ENCODE measurements around the gene LALBA. TPM values are rescaled to one million over a fixed set of nuclear protein-coding genes. Genes with fewer than 3 reads are reported as not detected.

The LALBA gene
- total RNA-seq, 2 experiments from 2014 or later: not detected

DNA sequence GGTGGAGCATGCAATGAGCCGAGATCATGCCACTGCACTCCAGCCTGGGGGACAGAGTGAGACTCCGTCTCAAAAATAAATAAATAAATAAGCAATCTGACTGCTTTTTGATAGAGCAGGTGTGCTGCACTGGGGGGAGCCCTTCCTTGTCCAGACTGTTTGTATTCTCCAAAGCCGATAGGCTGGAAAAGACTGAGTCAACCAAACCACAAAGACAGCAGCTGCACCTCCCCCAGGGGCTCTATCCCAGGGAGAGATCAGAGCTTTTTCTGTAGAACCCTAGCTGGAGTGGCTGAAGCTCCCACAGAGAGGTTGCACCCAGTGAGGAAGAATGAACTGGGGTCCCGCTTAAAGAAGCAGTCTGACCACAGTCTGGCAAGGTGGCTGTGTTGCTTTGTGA, 45.8 kb upstream of the LALBA start:
- Histone ChIP-seq H3K4me1 (ENCODE audit: insufficient read depth, low read length, poor library complexity, severe bottlenecking) (no peaks in the 10 kb centered on the region), H3K27ac (ENCODE audit: low read depth, low read length, poor library complexity, severe bottlenecking) (no peak overlapping the region), H3K4me2 (ENCODE audit: low read length) (no peak overlapping the region), H3K4me3 (ENCODE audit: low read depth, low read length, poor library complexity, severe bottlenecking) (no peak overlapping the region), H3K36me3 (ENCODE audit: insufficient read depth, low read length) (no peaks in the 10 kb centered on the region), H3K9me2 (ENCODE audit: insufficient read depth, low read length) (no peaks in the 10 kb centered on the region), H2AFZ (ENCODE audit: low read length) (no peak overlapping the region), H3K79me2 (ENCODE audit: insufficient read depth, low read depth, low read length) (no peaks in the 10 kb centered on the region), H3K9me3 (ENCODE audit: low read length) (no peaks in the 10 kb centered on the region), H4K20me1 (ENCODE audit: insufficient read depth, low read length) (no peaks in the 10 kb centered on the region)
- ChIA-PET POLR2A (interaction anchor here (0.6 kb wide), 1 partner anchor 29 kb away, joined by 3 read pairs; no protein-coding TSS in a partner anchor), CTCF (ENCODE audit: unreplicated experiment) (no interaction called here)
- BruUV-seq (replicated peaks): no TSS peak
- no peak for DNase-seq (ENCODE audit: low spot score)
- no peak for TF ChIP-seq EZH2phosphoT487 (IDR thresholded peaks at IDR 0.05; ENCODE audit: borderline replicate concordance, low read depth, low read length)
- TF ChIP-seq, protein P1, sequence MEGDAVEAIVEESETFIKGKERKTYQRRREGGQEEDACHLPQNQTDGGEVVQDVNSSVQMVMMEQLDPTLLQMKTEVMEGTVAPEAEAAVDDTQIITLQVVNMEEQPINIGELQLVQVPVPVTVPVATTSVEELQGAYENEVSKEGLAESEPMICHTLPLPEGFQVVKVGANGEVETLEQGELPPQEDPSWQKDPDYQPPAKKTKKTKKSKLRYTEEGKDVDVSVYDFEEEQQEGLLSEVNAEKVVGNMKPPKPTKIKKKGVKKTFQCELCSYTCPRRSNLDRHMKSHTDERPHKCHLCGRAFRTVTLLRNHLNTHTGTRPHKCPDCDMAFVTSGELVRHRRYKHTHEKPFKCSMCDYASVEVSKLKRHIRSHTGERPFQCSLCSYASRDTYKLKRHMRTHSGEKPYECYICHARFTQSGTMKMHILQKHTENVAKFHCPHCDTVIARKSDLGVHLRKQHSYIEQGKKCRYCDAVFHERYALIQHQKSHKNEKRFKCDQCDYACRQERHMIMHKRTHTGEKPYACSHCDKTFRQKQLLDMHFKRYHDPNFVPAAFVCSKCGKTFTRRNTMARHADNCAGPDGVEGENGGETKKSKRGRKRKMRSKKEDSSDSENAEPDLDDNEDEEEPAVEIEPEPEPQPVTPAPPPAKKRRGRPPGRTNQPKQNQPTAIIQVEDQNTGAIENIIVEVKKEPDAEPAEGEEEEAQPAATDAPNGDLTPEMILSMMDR (conservative IDR thresholded peaks at IDR 0.05; ENCODE audit: low read length): no peak
- intact Hi-C loops (cut with micrococcal nuclease; ENCODE audit: unreplicated experiment): loop anchor here (5.0 to 10.0 kb wide), 2 partner anchors 301 to 433 kb away; partner anchors contain the start of gene CCDC184

- intact Hi-C loops (cut with micrococcal nuclease; ENCODE audit: unreplicated experiment): loop anchor here (10.0 kb wide), 1 partner anchor 299 kb away; no protein-coding TSS in a partner anchor
- DNase-seq (ENCODE audit: low spot score): no peak
- no peak overlapping the region for H3K4me3 ChIP-seq (ENCODE audit: low read depth, low read length, poor library complexity, severe bottlenecking)
- no peaks in the 10 kb centered on the region for H3K9me2 ChIP-seq (ENCODE audit: insufficient read depth, low read length)
- H4K20me1 ChIP-seq (ENCODE audit: insufficient read depth, low read length): no peaks in the 10 kb centered on the region
- no peak overlapping the region for H2AFZ ChIP-seq (ENCODE audit: low read length)
- TF ChIP-seq, protein P1 (conservative IDR thresholded peaks at IDR 0.05; ENCODE audit: low read length): no peak
- TF ChIP-seq EZH2phosphoT487 (IDR thresholded peaks at IDR 0.05; ENCODE audit: borderline replicate concordance, low read depth, low read length): no peak
- H3K36me3 ChIP-seq (ENCODE audit: insufficient read depth, low read length): no peaks in the 10 kb centered on the region
- H3K9me3 ChIP-seq (ENCODE audit: low read length): no peaks in the 10 kb centered on the region
- no peak overlapping the region for H3K4me2 ChIP-seq (ENCODE audit: low read length)
- no peak overlapping the region for H3K27ac ChIP-seq (ENCODE audit: low read depth, low read length, poor library complexity, severe bottlenecking)
- H3K79me2 ChIP-seq (ENCODE audit: insufficient read depth, low read depth, low read length): no peaks in the 10 kb centered on the region
- H3K4me1 ChIP-seq (ENCODE audit: insufficient read depth, low read length, poor library complexity, severe bottlenecking): no peaks in the 10 kb centered on the region
- POLR2A ChIA-PET: interaction anchor here (0.6 kb wide), 1 partner anchor 382 kb away, joined by 3 read pairs; no protein-coding TSS in a partner anchor
- no TSS peak for BruUV-seq (replicated peaks)
- CTCF ChIA-PET (ENCODE audit: unreplicated experiment): no interaction called here
Measured at GRCh38 chr12:48613321-48613720, 43.5 kb upstream of the LALBA start.

DNA sequence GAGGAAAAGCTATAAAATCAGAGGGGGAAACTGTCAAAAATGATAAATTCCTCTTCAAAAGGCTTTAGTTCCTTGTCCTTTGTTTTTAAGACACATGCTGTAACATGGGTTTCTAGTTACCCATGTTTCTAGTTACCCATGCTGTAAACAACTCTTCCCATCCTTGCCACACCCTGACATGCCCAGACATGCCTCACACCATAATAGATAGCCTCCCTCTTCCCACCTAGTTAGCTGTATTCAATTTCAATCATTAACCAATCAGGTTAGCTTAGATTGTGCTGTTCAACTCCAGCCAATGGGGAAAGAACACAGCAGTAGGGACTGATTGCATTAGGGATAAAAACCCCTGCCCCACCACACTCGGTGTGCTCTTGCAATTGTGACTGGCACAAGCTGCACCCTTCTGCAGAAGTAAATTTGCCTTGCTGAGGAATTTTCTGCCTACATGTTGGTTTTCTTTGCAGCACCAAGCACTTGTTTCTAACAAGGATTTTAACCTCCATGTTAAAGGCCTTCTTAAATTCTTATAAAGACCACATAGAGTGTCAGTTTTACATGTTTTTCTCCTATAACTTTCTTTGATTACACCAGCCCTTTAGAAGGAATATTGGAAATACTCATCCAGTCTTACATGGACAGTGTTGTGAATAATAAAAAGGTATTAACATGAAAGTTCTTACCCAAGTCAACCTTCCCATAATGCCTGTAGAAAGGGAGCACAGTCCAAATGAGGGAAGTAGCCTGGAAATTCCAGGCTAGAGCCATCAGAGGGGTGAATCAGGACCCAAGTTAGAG, 32.5 kb upstream of the LALBA start:
- BruUV-seq (replicated peaks): no TSS peak

More for the DNA sequence above, 32.5 kb upstream of the LALBA start:
- H3K27ac ChIP-seq (ENCODE audit: low read depth, low read length, poor library complexity, severe bottlenecking): no peak overlapping the region
- POLR2A ChIA-PET: no interaction called here
- no peaks in the 10 kb centered on the region for H3K9me3 ChIP-seq (ENCODE audit: low read length)
- no peak overlapping the region for H3K4me2 ChIP-seq (ENCODE audit: low read length)
- TF ChIP-seq EZH2phosphoT487 (IDR thresholded peaks at IDR 0.05; ENCODE audit: borderline replicate concordance, low read depth, low read length): no peak
- TF ChIP-seq, protein P1 (conservative IDR thresholded peaks at IDR 0.05; ENCODE audit: low read length): no peak
- DNase-seq (ENCODE audit: low spot score): no peak
- no peak overlapping the region for H3K4me3 ChIP-seq (ENCODE audit: low read depth, low read length, poor library complexity, severe bottlenecking)
- no peaks in the 10 kb centered on the region for H4K20me1 ChIP-seq (ENCODE audit: insufficient read depth, low read length)
- no peaks in the 10 kb centered on the region for H3K4me1 ChIP-seq (ENCODE audit: insufficient read depth, low read length, poor library complexity, severe bottlenecking)
- H3K79me2 ChIP-seq (ENCODE audit: insufficient read depth, low read depth, low read length): no peaks in the 10 kb centered on the region
- H2AFZ ChIP-seq (ENCODE audit: low read length): no peak overlapping the region
- H3K9me2 ChIP-seq (ENCODE audit: insufficient read depth, low read length): no peaks in the 10 kb centered on the region
- intact Hi-C loops (cut with micrococcal nuclease; ENCODE audit: unreplicated experiment): no loop called here
- no peaks in the 10 kb centered on the region for H3K36me3 ChIP-seq (ENCODE audit: insufficient read depth, low read length)
- CTCF ChIA-PET (ENCODE audit: unreplicated experiment): no interaction called here

Measured in OCI-LY7 (cell line).